ENCODE measurements around the gene EHBP1.

DNA sequence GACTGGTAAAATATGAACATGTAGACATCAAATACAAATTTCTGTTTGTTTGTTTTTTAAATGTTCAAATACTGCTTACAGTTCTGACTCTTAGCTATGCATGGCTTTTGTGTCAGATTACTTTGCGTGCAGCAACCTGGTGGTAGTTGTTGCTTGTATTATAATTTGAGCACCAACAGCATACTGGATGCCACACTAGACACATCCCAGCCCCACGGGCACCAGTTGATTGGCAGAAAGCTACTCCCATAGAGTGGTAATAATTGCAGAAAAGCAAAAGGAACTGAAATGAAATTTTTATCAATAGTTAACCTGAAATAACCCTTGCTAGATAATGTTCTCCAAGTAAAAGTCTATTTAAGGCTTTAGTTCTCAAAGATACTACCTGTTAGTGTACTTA lies 91.6 kb downstream of the EHBP1 start:
- TF ChIP-seq, protein P1, sequence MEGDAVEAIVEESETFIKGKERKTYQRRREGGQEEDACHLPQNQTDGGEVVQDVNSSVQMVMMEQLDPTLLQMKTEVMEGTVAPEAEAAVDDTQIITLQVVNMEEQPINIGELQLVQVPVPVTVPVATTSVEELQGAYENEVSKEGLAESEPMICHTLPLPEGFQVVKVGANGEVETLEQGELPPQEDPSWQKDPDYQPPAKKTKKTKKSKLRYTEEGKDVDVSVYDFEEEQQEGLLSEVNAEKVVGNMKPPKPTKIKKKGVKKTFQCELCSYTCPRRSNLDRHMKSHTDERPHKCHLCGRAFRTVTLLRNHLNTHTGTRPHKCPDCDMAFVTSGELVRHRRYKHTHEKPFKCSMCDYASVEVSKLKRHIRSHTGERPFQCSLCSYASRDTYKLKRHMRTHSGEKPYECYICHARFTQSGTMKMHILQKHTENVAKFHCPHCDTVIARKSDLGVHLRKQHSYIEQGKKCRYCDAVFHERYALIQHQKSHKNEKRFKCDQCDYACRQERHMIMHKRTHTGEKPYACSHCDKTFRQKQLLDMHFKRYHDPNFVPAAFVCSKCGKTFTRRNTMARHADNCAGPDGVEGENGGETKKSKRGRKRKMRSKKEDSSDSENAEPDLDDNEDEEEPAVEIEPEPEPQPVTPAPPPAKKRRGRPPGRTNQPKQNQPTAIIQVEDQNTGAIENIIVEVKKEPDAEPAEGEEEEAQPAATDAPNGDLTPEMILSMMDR (IDR thresholded peaks at IDR 0.05) = no peak
- TF ChIP-seq EP300 (IDR thresholded peaks at IDR 0.05) = no peak
- TF ChIP-seq POLR2A (IDR thresholded peaks at IDR 0.05) = no peak
- no peak for TF ChIP-seq POLR2AphosphoS5 (IDR thresholded peaks at IDR 0.05)

Data from suprapubic skin (tissue), 4 donors.